ENCODE data around the gene RND2. TPM values are rescaled to one million over a fixed set of nuclear protein-coding genes. Genes with fewer than 3 reads are reported as not detected.
A peak's percentile ranks its signal among the peaks of the same experiment; 100 is the strongest.

RND2 gene
- total and polyA plus RNA-seq, 9 of the 15 experiments (the other 6 are each of a cell fraction or from before 2014, with no cell fraction given) = 0.15 to 1.9 (median 0.98) TPM

DNA sequence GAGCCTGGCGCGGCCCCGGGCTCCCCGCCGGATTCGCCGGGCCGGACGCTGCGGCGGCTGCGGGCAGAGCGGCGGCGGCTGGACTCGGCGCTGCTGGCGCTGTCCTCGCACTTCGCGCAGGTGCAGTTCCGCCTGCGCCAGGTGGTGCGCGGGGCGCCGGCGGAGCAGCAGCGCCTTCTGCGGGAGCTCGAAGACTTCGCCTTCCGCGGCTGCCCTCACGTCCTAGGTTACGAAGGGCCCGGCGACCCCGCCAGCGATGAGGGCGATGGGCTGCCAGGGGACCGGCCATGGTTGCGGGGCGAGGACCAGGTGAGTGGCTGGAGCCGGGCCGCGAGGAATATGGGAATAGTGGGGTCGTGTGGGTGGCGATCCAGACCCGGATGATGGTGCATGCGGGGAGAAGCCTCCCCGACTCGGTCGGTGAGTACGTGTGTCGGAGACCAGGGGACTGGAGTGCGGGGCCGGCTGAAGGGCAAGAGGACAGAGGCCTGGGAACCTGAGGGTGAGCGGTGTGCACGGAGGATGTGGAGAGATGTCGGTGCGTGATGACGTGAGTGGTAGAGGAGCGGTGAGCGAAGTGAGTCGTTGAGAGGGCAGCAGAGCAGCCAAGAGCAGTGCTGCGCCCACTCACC lies 44.1 kb upstream of the RND2 start (continued):
- TF ChIP-seq ZNF707 (CRISPR knock-in tag; conservative IDR thresholded peaks at IDR 0.05) = no peak
- TF ChIP-seq, protein P1, sequence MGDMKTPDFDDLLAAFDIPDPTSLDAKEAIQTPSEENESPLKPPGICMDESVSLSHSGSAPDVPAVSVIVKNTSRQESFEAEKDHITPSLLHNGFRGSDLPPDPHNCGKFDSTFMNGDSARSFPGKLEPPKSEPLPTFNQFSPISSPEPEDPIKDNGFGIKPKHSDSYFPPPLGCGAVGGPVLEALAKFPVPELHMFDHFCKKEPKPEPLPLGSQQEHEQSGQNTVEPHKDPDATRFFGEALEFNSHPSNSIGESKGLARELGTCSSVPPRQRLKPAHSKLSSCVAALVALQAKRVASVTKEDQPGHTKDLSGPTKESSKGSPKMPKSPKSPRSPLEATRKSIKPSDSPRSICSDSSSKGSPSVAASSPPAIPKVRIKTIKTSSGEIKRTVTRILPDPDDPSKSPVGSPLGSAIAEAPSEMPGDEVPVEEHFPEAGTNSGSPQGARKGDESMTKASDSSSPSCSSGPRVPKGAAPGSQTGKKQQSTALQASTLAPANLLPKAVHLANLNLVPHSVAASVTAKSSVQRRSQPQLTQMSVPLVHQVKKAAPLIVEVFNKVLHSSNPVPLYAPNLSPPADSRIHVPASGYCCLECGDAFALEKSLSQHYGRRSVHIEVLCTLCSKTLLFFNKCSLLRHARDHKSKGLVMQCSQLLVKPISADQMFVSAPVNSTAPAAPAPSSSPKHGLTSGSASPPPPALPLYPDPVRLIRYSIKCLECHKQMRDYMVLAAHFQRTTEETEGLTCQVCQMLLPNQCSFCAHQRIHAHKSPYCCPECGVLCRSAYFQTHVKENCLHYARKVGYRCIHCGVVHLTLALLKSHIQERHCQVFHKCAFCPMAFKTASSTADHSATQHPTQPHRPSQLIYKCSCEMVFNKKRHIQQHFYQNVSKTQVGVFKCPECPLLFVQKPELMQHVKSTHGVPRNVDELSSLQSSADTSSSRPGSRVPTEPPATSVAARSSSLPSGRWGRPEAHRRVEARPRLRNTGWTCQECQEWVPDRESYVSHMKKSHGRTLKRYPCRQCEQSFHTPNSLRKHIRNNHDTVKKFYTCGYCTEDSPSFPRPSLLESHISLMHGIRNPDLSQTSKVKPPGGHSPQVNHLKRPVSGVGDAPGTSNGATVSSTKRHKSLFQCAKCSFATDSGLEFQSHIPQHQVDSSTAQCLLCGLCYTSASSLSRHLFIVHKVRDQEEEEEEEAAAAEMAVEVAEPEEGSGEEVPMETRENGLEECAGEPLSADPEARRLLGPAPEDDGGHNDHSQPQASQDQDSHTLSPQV (IDR thresholded peaks at IDR 0.05) = peak; percentile 76
- TF ChIP-seq SREBF2 (CRISPR knock-in tag; IDR thresholded peaks at IDR 0.05) = no peak
- TF ChIP-seq SRSF3 (IDR thresholded peaks at IDR 0.05; ENCODE audit: insufficient read depth, low read length) = no peak
- TF ChIP-seq POLR2B (IDR thresholded peaks at IDR 0.05; ENCODE audit: low read depth, partially characterized antibody) = peak; percentile 16
- no peak for TF ChIP-seq ZBTB7A (IDR thresholded peaks at IDR 0.05; ENCODE audit: borderline replicate concordance, control insufficient read depth, low read depth, low read length)
- TF ChIP-seq, protein P2, sequence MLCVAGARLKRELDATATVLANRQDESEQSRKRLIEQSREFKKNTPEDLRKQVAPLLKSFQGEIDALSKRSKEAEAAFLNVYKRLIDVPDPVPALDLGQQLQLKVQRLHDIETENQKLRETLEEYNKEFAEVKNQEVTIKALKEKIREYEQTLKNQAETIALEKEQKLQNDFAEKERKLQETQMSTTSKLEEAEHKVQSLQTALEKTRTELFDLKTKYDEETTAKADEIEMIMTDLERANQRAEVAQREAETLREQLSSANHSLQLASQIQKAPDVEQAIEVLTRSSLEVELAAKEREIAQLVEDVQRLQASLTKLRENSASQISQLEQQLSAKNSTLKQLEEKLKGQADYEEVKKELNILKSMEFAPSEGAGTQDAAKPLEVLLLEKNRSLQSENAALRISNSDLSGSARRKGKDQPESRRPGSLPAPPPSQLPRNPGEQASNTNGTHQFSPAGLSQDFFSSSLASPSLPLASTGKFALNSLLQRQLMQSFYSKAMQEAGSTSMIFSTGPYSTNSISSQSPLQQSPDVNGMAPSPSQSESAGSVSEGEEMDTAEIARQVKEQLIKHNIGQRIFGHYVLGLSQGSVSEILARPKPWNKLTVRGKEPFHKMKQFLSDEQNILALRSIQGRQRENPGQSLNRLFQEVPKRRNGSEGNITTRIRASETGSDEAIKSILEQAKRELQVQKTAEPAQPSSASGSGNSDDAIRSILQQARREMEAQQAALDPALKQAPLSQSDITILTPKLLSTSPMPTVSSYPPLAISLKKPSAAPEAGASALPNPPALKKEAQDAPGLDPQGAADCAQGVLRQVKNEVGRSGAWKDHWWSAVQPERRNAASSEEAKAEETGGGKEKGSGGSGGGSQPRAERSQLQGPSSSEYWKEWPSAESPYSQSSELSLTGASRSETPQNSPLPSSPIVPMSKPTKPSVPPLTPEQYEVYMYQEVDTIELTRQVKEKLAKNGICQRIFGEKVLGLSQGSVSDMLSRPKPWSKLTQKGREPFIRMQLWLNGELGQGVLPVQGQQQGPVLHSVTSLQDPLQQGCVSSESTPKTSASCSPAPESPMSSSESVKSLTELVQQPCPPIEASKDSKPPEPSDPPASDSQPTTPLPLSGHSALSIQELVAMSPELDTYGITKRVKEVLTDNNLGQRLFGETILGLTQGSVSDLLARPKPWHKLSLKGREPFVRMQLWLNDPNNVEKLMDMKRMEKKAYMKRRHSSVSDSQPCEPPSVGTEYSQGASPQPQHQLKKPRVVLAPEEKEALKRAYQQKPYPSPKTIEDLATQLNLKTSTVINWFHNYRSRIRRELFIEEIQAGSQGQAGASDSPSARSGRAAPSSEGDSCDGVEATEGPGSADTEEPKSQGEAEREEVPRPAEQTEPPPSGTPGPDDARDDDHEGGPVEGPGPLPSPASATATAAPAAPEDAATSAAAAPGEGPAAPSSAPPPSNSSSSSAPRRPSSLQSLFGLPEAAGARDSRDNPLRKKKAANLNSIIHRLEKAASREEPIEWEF (CRISPR knock-in tag; IDR thresholded peaks at IDR 0.05) = no peak
- TF ChIP-seq ZNF217 (CRISPR knock-in tag; IDR thresholded peaks at IDR 0.05) = no peak
- TF ChIP-seq NR2F6 (CRISPR knock-in tag; IDR thresholded peaks at IDR 0.05) = no peak
- no peak for TF ChIP-seq NELFE (IDR thresholded peaks at IDR 0.05; ENCODE audit: insufficient read depth, insufficient read length)
- no peak for TF ChIP-seq TCF7L2 (IDR thresholded peaks at IDR 0.05; ENCODE audit: low read depth, low read length)
- TF ChIP-seq CEBPB (tag; IDR thresholded peaks at IDR 0.05) = no peak
- no peak for TF ChIP-seq ZNF609 (CRISPR knock-in tag; IDR thresholded peaks at IDR 0.05; ENCODE audit: borderline replicate concordance)

Data from K562 (cell line).